ENCODE results near the gene C10orf53. TPM values are rescaled to one million over a fixed set of nuclear protein-coding genes. Genes with fewer than 3 reads are reported as not detected.

Gene C10orf53
- total RNA-seq, 6 experiments from 2014 or later, result not detected

DNA sequence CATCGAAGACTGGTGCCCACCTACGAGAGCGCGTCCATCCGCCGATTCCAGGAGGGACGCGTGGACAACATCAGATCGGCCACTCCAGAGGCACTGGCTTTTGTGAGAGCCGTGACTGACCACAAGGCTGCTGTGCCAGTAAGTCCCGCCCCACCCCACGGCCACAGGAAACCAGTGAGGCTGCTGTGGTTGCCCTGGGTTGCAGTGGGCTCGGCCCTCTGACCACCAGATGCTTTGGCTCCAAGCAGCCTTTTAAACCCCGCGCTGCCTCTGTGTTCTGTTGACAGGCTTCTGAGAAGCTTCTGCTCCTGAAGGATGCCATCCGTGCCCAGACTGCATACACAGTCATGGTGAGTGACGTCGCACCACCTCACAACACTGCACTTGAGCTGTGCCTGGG, 24.4 kb upstream of the C10orf53 start:
- no peaks in the 10 kb centered on the region for H3K36me3 ChIP-seq
- no peak for TF ChIP-seq POLR2A (IDR thresholded peaks at IDR 0.05)
- TF ChIP-seq, protein P1, sequence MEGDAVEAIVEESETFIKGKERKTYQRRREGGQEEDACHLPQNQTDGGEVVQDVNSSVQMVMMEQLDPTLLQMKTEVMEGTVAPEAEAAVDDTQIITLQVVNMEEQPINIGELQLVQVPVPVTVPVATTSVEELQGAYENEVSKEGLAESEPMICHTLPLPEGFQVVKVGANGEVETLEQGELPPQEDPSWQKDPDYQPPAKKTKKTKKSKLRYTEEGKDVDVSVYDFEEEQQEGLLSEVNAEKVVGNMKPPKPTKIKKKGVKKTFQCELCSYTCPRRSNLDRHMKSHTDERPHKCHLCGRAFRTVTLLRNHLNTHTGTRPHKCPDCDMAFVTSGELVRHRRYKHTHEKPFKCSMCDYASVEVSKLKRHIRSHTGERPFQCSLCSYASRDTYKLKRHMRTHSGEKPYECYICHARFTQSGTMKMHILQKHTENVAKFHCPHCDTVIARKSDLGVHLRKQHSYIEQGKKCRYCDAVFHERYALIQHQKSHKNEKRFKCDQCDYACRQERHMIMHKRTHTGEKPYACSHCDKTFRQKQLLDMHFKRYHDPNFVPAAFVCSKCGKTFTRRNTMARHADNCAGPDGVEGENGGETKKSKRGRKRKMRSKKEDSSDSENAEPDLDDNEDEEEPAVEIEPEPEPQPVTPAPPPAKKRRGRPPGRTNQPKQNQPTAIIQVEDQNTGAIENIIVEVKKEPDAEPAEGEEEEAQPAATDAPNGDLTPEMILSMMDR (IDR thresholded peaks at IDR 0.05), result no peak
- DNase-seq (peak in 1 of 3 donors; percentile 30), ATAC-seq (no peak)
- H3K4me3 ChIP-seq, result no peak overlapping the region
- no peaks in the 10 kb centered on the region for H3K27me3 ChIP-seq
- WGBS (ENCODE audit: insufficient coverage, low coverage, low lambda C conversion rate, missing lambda C conversion rate), result 81% methylated on average over 16 of the region's 18 CpGs
- intact Hi-C loops (cut with DNase I), result no loop called here
- H3K27ac ChIP-seq, result no peak overlapping the region
- H3K4me1 ChIP-seq, result no peaks in the 10 kb centered on the region
- no peaks in the 10 kb centered on the region for H3K9me3 ChIP-seq

DNA sequence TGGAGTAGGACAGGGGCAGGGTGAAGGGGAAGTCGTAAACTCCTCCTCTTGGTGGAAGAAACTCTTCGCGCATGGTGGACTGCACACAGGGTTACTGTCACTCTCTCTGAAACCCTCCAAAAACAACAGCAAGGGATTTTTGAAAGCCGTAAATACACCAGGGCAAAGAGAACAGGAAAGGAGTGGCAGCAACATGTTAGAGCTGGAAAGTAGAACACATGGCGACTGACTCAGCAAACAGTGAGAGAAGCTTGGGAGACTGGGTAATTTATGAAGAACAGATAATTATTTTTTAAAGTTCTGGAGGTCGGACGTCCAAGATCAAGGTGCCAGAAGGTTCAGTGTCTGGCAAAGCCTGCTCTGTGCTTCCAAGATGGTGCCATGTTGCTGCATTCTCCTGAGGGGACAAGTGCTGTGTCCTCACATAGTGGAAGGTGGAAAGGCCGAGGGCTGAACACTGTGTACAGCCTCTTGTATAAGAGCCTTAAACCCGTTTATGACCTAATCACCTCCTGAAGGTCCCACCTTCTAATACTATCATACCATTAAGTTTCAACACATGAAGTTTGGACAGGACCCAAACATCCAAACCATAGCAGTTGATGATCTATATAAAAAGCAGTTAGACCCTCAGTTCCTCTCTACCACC, 22.5 kb upstream of the C10orf53 start:
- no peaks in the 10 kb centered on the region for H3K27me3 ChIP-seq
- DNase-seq (peak in 1 of 3 donors; percentile 13), ATAC-seq (no peak)
- WGBS (ENCODE audit: insufficient coverage, low coverage, low lambda C conversion rate, missing lambda C conversion rate), result 60% methylated on average over 8 of the region's 9 CpGs
- no peak overlapping the region for H3K27ac ChIP-seq
- H3K9me3 ChIP-seq, result no peaks in the 10 kb centered on the region
- H3K4me3 ChIP-seq, result no peak overlapping the region
- TF ChIP-seq, protein P1 (IDR thresholded peaks at IDR 0.05), result no peak
- no peak for TF ChIP-seq POLR2A (IDR thresholded peaks at IDR 0.05)
- intact Hi-C loops (cut with DNase I), result no loop called here
- H3K4me1 ChIP-seq, result no peaks in the 10 kb centered on the region
- no peaks in the 10 kb centered on the region for H3K36me3 ChIP-seq

DNA sequence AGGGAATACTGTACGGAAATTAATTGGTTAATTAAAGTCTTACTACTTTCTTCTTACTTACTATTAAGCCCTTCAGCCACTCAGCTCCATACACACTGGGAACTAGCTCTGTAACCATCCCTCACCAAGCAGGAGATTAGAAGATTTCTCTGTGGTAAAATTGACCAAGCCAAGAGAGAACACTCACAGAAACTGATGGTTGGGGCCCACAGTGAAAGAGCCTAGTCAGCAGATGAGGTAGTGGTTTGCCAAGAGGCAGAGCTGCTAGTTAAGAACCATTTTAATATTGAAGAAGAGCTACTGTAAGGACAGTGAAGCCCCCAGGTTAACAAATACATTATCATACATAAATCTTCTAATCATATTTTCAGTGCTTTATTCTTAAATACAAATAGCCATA, 21.8 kb upstream of the C10orf53 start:
- intact Hi-C loops (cut with DNase I), result no loop called here

DNA sequence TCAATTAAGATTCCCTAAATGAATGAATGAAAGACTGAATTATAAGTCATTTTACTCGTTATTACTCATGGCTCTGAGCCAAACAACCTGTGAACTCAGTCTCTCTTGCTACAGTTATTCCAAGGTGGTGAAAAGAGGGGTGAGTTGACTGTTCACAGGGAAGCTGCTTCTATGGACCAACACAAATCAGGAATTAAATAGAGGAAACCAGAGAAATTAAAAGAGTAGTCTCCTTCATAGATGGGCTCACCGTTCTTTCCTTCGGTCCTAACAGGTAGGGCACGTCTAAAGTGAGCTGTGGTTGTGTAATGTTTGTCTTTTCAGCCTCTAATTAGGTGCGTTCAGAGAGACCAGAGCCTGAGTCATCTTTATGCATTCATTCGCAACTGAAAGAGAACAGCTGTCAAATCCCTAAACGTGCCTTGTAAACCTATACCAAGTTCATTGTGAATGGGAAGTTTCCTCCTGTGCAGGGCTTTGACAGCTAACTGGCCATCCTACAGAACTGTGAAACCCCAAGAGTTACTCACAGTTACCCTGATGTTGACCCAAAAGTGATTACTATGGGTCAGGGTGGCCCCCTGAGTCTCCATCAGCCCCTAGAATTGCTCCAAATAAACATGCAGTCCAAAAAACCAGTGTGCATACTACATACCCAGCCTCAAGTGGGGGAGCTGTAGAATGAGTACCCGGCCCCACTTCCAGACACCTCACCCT, 18.2 kb upstream of the C10orf53 start:
- Histone ChIP-seq H3K9me3 (no peaks in the 10 kb centered on the region), H3K4me1 (no peaks in the 10 kb centered on the region), H3K36me3 (no peaks in the 10 kb centered on the region), H3K4me3 (no peak overlapping the region), H3K27me3 (no peaks in the 10 kb centered on the region), H3K27ac (no peak overlapping the region)
- WGBS (ENCODE audit: insufficient coverage, low coverage, low lambda C conversion rate, missing lambda C conversion rate), result 34% methylated on average over 8 of the region's 8 CpGs
- ATAC-seq (no peak), DNase-seq (no peak)
- intact Hi-C loops (cut with DNase I), result no loop called here
- no peak for TF ChIP-seq POLR2A (IDR thresholded peaks at IDR 0.05)
- TF ChIP-seq, protein P1 (IDR thresholded peaks at IDR 0.05), result no peak

More for the DNA sequence above, 21.8 kb upstream of the C10orf53 start:
- H3K36me3 ChIP-seq, result no peaks in the 10 kb centered on the region
- no peak for TF ChIP-seq POLR2A (IDR thresholded peaks at IDR 0.05)
- TF ChIP-seq, protein P1 (IDR thresholded peaks at IDR 0.05), result no peak
- no peak for DNase-seq
- no peaks in the 10 kb centered on the region for H3K27me3 ChIP-seq
- no peaks in the 10 kb centered on the region for H3K9me3 ChIP-seq
- ATAC-seq, result no peak
- WGBS (ENCODE audit: insufficient coverage, low coverage, low lambda C conversion rate, missing lambda C conversion rate), result 47% methylated on average over 1 of the region's 1 CpG
- H3K27ac ChIP-seq, result no peak overlapping the region
- no peaks in the 10 kb centered on the region for H3K4me1 ChIP-seq
- no peak overlapping the region for H3K4me3 ChIP-seq

Measured in right lobe of liver (tissue), 6 donors.